AG04450 (cell line): ENCODE results near the gene CEBPB. TPM values are rescaled to one million over a fixed set of nuclear protein-coding genes. Genes with fewer than 3 reads are reported as not detected.
"Not testable (repeated sequence)": the region's sequence is repeated elsewhere in the genome, so short reads cannot be mapped to it uniquely, and the experiment has no call there.

ENCODE experiments used
- CTCF ChIA-PET: fragments of 300-600, 350-600 bp; formaldehyde crosslinking; extraction: SDS; loops from one replicate; lab custom pipeline; 2022; ENCODE audit warnings: antibody characterized with exemption, inconsistent platforms; lab: Charles Lee
- POLR2A ChIA-PET: fragments of 350-600 bp; formaldehyde crosslinking; extraction: SDS; loops from one replicate; lab custom pipeline; 2021; ENCODE audit warnings: antibody characterized with exemption, inconsistent platforms; lab: Yijun Ruan, JAX
- DNase-seq: peaks from one replicate; pipeline ENCODE4 v3.0.0-alpha.2; 2011; ENCODE audit warnings: low read depth, low spot score
- H3K27ac ChIP-seq: one replicate; pipeline ENCODE4 v1.5.1; 2012; ENCODE audit warnings: low read depth, low read length, control low read depth
- H3K27me3 ChIP-seq: one replicate; pipeline ENCODE4 v1.6.0; 2012; ENCODE audit warnings: low read length; ENCODE audit not compliant: control insufficient read depth, insufficient read depth
- H3K4me3 ChIP-seq: 2 replicates; pipeline ENCODE4 v1.5.1; 2011; ENCODE audit warnings: mild to moderate bottlenecking, low read depth, low read length, control low read depth
- H3K9me3 ChIP-seq: 2 replicates; pipeline ENCODE4 v1.5.1; 2012; ENCODE audit warnings: low read length; ENCODE audit not compliant: control insufficient read depth, insufficient read depth
- polyA plus RNA-seq: library from polyadenylated mRNA; depleted of rRNA; stranded (reverse); fragments of >200 nt; gene quantifications from 2 replicates; pipeline ENCODE4 v1.2.3, GENCODE V29; 2011
- TF ChIP-seq, protein P1 (sequence below): IDR thresholded peaks from 2 replicates; pipeline ENCODE4 v1.5.1; 2011; ENCODE audit warnings: low read depth, low read length, control low read depth, inconsistent platforms

The CEBPB gene
- polyA plus RNA-seq, 1 experiment = 19.1 TPM

DNA sequence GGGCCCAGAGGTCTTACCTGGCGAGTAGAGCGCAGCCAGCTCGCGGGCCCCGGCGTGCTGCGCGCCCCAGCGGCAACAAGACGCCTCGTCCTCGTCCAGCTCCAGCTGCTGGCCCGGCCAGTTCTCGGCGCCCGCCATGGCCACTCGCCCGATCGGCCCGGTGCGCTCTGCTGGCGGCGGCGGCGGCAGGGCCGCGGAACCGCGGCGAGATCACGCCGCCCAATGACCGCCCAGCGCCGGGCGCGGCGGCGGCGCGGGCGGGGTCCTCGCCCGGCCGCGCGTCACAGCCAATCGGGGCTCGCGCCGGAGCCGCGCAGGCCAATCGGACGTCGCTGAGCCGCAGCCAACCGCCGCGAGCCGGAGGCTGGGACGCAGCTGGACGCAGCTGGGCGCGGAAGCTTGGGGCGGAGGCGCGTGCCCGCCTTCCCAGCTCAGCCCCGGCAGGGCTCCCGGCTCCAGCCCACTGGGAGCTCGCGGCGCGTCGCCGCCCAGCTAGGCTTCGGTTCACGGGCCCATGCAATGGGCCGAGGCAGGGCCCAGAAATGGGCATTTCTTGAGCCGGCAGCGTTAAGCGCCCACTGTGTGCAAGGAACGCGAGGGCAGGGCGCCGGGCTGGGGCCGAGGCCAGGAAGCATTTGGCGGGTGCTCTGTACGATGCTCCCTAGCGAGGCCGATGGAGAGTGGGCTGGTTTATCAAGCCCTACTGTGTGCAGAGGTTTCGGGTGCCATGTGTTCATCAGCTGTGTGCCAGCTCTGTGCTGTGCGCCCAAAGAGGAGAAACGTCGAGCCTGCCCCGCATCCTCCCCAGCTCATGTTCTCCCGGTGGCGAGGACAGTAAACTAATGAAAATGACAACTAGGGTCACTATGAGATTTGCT, 36.9 kb upstream of the CEBPB start, which contains the start of gene PEDS1:
Gene PEDS1, minus strand, starts transcription at position 224 of the 878 bp plus-strand sequence. Its CDS starts 86 bp downstream, at position 138.
- TF ChIP-seq, protein P1, sequence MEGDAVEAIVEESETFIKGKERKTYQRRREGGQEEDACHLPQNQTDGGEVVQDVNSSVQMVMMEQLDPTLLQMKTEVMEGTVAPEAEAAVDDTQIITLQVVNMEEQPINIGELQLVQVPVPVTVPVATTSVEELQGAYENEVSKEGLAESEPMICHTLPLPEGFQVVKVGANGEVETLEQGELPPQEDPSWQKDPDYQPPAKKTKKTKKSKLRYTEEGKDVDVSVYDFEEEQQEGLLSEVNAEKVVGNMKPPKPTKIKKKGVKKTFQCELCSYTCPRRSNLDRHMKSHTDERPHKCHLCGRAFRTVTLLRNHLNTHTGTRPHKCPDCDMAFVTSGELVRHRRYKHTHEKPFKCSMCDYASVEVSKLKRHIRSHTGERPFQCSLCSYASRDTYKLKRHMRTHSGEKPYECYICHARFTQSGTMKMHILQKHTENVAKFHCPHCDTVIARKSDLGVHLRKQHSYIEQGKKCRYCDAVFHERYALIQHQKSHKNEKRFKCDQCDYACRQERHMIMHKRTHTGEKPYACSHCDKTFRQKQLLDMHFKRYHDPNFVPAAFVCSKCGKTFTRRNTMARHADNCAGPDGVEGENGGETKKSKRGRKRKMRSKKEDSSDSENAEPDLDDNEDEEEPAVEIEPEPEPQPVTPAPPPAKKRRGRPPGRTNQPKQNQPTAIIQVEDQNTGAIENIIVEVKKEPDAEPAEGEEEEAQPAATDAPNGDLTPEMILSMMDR = no peak
- Histone ChIP-seq H3K27ac (peak within 1 kb of the TSS; percentile 65), H3K27me3 (no peaks in the 10 kb centered on the region), H3K4me3 (peak within 1 kb of the TSS; percentile 88), H3K9me3 (no peaks in the 10 kb centered on the region; the same call in 1 of the 2 replicates)
- POLR2A ChIA-PET = interaction anchor here (1.0 to 3.1 kb wide), 7 partner anchors 9 to 38 kb away, joined by 3 to 24 read pairs (median 5); no protein-coding TSS in a partner anchor
- CTCF ChIA-PET = interaction anchor here (0.6 to 1.6 kb wide), 6 partner anchors 16 to 188 kb away, joined by 3 to 7 read pairs (median 4); no protein-coding TSS in a partner anchor
- DNase-seq = peak; percentile 80

DNA sequence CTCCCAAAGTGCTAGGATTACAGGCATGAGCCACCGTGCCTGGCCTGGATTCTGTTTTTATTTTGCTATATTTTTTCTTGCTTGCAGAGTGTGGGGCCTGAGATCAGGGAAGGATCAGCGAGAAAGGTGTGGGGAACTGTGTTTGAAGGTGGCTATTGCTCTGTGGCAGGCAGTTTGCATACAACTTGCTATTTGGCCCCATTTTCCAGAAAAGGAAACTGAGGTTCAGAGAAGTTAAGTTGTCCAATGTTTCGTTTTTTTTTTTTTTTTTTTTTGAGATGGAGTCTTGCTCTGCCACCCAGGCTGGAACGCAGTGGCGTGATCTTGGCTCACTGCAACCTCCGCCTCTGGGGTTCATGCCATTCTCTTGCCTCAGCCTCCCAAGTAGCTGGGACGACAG, 29.1 kb upstream of the CEBPB start:
- H3K4me3 ChIP-seq, H3K9me3 ChIP-seq, CTCF ChIA-PET, POLR2A ChIA-PET, DNase-seq, H3K27ac ChIP-seq, H3K27me3 ChIP-seq: not testable (repeated sequence)

DNA sequence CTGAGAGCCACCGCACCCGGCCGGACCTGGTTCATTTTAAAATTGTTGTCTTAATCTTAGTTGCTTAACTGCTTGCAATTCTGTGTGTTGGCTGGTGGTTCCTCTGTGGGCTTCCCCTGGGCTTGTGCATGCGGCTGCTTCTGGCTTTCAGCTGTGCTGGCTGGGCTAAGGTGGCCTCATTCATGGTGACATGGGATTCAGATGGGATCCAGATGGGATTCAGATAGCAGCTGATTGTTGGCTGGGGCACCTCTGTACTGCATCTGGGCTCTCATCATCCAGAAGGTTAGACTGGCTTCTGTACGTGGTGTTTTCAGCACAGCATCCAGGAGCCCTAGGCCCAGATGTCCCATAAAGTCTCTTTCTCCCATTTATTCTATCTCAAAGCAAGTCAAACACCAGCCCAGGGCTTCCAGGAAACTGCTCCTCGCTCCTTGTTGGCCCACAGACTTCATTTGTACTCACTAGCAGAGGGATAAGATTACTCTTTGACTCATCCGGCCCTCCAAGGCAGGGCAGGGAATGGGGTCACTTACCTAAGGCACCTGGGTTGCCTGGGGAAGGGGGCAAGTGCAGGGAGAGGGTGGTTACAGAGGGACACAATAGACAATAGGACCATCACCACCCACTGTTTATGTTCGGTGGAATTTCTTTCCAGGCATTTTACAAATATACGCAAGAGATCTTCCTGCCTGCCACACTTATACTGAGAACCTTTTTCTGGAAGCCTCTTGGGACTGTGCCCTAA, 26.9 kb upstream of the CEBPB start:
- TF ChIP-seq, protein P1 = no peak
- Histone ChIP-seq H3K9me3 (no peaks in the 10 kb centered on the region), H3K27ac (peak overlapping the region; percentile 71), H3K4me3 (no peak overlapping the region), H3K27me3 (no peaks in the 10 kb centered on the region)
- no peak for DNase-seq
- ChIA-PET POLR2A (no interaction called here), CTCF (interaction anchor here (0.5 kb wide), 1 partner anchor 15 kb away, joined by 3 read pairs; no protein-coding TSS in a partner anchor)

DNA sequence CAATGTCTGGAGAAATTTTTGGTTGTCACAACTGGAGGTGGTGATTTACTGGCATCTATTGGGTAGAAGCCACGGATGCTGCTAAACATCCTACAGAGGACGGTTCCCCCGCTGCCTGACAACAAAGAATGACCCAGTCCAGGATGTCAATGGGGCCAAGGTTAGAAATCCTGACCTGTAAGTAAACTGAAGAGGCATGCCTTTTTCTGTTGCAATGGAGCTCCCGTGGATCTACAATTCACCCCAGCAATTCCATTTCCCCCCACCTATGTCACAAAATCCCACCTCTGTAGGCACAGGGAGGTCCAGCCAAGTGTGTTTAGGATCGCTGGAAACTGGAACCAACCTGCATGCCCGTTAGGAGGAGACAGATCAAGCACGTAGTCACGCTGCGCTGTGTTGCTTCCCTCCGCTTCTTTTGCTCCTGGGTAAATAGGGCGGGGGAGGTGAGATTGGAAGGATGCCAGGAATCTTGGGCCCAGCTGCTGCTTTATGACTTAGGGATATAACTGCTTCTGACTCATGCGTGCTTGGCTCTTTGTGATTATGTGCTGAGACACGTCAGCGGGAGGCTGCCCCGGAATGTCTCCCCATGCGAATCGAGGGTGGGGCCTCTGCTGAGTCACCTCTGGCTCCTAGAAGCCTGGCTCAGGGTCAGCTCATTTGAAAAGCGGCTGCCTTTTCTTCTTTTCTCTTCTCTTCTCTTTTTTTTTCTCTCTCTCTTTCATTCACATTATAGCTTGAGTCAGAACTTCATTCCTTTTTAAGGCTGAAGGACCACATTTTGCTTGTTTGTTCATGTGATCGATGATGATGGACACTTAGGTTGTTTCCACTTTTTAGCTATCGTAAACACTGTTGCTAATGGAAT, 24.7 kb upstream of the CEBPB start:
- peak overlapping the region; percentile 66 for H3K4me3 ChIP-seq
- peak overlapping the region; percentile 98 for H3K27ac ChIP-seq
- peak; percentile 100 for DNase-seq
- ChIA-PET POLR2A (interaction anchor here (0.6 to 1.9 kb wide), 15 partner anchors 9 to 765 kb away, joined by 3 to 24 read pairs (median 4); partner anchors contain the start of genes ADNP and PEDS1), CTCF (interaction anchor here (0.6 to 4.8 kb wide), 7 partner anchors 11 to 187 kb away, joined by 3 to 37 read pairs (median 6); no protein-coding TSS in a partner anchor)
- no peaks in the 10 kb centered on the region for H3K9me3 ChIP-seq
- H3K27me3 ChIP-seq = no peaks in the 10 kb centered on the region
- TF ChIP-seq, protein P1 = 0 out of 2 replicates have a peak, but pooled peaks have one; percentile 14
